ENCODE data around the gene ZEB2.

GRCh38 chr2:144509001-144509878 lies 10.7 kb downstream of the ZEB2 start:
- TF ChIP-seq POLR2A (IDR thresholded peaks at IDR 0.05) = no peak
- TF ChIP-seq, protein P1, sequence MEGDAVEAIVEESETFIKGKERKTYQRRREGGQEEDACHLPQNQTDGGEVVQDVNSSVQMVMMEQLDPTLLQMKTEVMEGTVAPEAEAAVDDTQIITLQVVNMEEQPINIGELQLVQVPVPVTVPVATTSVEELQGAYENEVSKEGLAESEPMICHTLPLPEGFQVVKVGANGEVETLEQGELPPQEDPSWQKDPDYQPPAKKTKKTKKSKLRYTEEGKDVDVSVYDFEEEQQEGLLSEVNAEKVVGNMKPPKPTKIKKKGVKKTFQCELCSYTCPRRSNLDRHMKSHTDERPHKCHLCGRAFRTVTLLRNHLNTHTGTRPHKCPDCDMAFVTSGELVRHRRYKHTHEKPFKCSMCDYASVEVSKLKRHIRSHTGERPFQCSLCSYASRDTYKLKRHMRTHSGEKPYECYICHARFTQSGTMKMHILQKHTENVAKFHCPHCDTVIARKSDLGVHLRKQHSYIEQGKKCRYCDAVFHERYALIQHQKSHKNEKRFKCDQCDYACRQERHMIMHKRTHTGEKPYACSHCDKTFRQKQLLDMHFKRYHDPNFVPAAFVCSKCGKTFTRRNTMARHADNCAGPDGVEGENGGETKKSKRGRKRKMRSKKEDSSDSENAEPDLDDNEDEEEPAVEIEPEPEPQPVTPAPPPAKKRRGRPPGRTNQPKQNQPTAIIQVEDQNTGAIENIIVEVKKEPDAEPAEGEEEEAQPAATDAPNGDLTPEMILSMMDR (IDR thresholded peaks at IDR 0.05) = no peak
